Measurements from ENCODE around the gene OGDH.

DNA sequence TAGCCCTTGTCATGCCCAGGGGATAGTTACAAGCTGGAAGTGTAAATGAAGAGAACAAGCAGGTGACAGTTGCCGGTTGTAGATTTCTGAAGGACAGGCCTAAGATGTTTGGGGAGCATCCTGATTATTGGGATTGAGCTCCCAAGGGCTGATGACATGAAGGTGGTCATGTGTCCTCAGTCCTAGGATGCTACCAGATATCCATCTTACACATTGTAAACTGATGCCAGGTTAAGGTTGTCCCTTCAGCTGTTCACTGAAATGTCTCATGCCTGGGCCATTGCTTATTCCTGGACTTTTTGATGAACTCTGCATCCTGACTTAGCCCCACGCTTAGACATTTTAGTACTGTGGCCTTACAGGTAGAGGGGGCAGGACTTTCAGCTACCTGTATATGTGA lies 143.6 kb downstream of the OGDH start:
- TF ChIP-seq, protein P1, sequence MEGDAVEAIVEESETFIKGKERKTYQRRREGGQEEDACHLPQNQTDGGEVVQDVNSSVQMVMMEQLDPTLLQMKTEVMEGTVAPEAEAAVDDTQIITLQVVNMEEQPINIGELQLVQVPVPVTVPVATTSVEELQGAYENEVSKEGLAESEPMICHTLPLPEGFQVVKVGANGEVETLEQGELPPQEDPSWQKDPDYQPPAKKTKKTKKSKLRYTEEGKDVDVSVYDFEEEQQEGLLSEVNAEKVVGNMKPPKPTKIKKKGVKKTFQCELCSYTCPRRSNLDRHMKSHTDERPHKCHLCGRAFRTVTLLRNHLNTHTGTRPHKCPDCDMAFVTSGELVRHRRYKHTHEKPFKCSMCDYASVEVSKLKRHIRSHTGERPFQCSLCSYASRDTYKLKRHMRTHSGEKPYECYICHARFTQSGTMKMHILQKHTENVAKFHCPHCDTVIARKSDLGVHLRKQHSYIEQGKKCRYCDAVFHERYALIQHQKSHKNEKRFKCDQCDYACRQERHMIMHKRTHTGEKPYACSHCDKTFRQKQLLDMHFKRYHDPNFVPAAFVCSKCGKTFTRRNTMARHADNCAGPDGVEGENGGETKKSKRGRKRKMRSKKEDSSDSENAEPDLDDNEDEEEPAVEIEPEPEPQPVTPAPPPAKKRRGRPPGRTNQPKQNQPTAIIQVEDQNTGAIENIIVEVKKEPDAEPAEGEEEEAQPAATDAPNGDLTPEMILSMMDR (IDR thresholded peaks at IDR 0.05) = no peak
- TF ChIP-seq POLR2A (IDR thresholded peaks at IDR 0.05) = no peak
